NB4 (cell line): ENCODE data around the gene OSBP.

Experiments
- TF ChIP-seq, protein P1 (sequence below): IDR thresholded peaks from one replicate; pipeline ENCODE4 v1.5.1; 2012; ENCODE audit warnings: low read depth, low read length
- TF ChIP-seq, protein P2 (sequence below): IDR thresholded peaks from 2 replicates; pipeline ENCODE4 v1.6.1; 2011; ENCODE audit warnings: low read depth, low read length

DNA sequence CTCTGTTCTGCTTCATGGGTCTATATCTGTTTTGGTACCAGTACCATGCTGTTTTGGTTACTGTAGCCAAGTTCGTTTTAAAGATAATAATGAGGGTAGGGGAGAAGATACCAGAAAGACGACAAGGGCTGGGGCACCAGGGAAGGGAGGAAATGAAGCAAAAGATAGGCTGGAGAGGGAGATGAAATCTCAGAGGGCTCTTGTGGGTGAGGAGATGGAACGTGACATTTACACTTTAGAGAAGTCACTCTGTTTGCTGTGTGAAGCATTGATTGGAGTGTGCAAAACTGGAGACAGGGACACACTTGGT lies 70.8 kb downstream of the OSBP start:
- TF ChIP-seq, protein P1, sequence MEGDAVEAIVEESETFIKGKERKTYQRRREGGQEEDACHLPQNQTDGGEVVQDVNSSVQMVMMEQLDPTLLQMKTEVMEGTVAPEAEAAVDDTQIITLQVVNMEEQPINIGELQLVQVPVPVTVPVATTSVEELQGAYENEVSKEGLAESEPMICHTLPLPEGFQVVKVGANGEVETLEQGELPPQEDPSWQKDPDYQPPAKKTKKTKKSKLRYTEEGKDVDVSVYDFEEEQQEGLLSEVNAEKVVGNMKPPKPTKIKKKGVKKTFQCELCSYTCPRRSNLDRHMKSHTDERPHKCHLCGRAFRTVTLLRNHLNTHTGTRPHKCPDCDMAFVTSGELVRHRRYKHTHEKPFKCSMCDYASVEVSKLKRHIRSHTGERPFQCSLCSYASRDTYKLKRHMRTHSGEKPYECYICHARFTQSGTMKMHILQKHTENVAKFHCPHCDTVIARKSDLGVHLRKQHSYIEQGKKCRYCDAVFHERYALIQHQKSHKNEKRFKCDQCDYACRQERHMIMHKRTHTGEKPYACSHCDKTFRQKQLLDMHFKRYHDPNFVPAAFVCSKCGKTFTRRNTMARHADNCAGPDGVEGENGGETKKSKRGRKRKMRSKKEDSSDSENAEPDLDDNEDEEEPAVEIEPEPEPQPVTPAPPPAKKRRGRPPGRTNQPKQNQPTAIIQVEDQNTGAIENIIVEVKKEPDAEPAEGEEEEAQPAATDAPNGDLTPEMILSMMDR, result no peak
- TF ChIP-seq, protein P2, sequence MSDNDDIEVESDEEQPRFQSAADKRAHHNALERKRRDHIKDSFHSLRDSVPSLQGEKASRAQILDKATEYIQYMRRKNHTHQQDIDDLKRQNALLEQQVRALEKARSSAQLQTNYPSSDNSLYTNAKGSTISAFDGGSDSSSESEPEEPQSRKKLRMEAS, result no peak
